ENCODE results near the gene PLEKHG3. TPM values are rescaled to one million over a fixed set of nuclear protein-coding genes. Genes with fewer than 3 reads are reported as not detected.

PLEKHG3 gene
- total RNA-seq, 1 experiment from 2014 or later, result 75.3 TPM

DNA sequence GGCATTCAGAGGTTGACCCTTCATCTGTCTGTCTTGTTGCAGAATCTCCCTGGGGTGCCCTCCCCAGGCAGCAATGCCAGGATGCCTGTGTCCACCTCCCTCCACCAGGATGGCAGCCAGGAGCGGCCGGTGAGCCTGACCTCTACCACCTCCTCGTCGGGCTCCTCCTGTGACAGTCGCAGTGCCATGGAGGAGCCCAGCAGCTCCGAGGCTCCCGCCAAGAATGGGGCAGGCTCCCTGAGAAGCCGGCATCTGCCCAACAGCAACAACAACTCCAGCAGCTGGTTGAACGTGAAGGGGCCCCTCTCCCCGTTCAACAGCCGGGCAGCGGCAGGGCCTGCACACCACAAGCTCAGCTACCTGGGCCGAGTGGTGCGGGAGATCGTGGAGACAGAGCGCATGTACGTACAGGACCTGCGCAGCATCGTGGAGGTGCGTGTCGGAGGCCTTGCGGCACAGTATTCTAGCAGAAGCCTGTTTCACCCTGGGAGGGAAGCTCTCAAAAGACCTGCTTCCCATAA lies 23.4 kb downstream of the PLEKHG3 start:
- Mint-ChIP-seq H3K27me3 (ENCODE audit: low read depth) (no peaks in the 10 kb centered on the region), H3K4me3 (no peak overlapping the region), H3K27ac (peak overlapping the region; percentile 49), H3K36me3 (peaks cover 36% of the 10 kb centered on the region), H3K4me1 (peaks cover 46% of the 10 kb centered on the region), H3K9me3 (no peaks in the 10 kb centered on the region)
- DNase-seq (ENCODE audit: low spot score) (peak; percentile 7), ATAC-seq (no peak)
- TF ChIP-seq, protein P1, sequence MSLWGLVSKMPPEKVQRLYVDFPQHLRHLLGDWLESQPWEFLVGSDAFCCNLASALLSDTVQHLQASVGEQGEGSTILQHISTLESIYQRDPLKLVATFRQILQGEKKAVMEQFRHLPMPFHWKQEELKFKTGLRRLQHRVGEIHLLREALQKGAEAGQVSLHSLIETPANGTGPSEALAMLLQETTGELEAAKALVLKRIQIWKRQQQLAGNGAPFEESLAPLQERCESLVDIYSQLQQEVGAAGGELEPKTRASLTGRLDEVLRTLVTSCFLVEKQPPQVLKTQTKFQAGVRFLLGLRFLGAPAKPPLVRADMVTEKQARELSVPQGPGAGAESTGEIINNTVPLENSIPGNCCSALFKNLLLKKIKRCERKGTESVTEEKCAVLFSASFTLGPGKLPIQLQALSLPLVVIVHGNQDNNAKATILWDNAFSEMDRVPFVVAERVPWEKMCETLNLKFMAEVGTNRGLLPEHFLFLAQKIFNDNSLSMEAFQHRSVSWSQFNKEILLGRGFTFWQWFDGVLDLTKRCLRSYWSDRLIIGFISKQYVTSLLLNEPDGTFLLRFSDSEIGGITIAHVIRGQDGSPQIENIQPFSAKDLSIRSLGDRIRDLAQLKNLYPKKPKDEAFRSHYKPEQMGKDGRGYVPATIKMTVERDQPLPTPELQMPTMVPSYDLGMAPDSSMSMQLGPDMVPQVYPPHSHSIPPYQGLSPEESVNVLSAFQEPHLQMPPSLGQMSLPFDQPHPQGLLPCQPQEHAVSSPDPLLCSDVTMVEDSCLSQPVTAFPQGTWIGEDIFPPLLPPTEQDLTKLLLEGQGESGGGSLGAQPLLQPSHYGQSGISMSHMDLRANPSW (CRISPR knock-in tag; conservative IDR thresholded peaks at IDR 0.05; ENCODE audit: low read depth), result no peak
- TF ChIP-seq GRHL2 (CRISPR knock-in tag; IDR thresholded peaks at IDR 0.05; ENCODE audit: insufficient replicate concordance, severe bottlenecking) (no peak), MYBL2 (CRISPR knock-in tag; IDR thresholded peaks at IDR 0.05) (no peak), CREM (CRISPR knock-in tag; IDR thresholded peaks at IDR 0.05) (no peak), ZNF425 (CRISPR knock-in tag; conservative IDR thresholded peaks at IDR 0.05) (no peak), PRDM15 (CRISPR knock-in tag; IDR thresholded peaks at IDR 0.05) (no peak), USF2 (CRISPR knock-in tag; IDR thresholded peaks at IDR 0.05) (no peak), ZNF423 (CRISPR knock-in tag; IDR thresholded peaks at IDR 0.05) (no peak), FOXP4 (CRISPR knock-in tag; IDR thresholded peaks at IDR 0.05) (no peak), FOXJ3 (CRISPR knock-in tag; IDR thresholded peaks at IDR 0.05; ENCODE audit: borderline replicate concordance) (no peak), CREB1 (CRISPR knock-in tag; IDR thresholded peaks at IDR 0.05) (no peak)
- TF ChIP-seq, protein P2, sequence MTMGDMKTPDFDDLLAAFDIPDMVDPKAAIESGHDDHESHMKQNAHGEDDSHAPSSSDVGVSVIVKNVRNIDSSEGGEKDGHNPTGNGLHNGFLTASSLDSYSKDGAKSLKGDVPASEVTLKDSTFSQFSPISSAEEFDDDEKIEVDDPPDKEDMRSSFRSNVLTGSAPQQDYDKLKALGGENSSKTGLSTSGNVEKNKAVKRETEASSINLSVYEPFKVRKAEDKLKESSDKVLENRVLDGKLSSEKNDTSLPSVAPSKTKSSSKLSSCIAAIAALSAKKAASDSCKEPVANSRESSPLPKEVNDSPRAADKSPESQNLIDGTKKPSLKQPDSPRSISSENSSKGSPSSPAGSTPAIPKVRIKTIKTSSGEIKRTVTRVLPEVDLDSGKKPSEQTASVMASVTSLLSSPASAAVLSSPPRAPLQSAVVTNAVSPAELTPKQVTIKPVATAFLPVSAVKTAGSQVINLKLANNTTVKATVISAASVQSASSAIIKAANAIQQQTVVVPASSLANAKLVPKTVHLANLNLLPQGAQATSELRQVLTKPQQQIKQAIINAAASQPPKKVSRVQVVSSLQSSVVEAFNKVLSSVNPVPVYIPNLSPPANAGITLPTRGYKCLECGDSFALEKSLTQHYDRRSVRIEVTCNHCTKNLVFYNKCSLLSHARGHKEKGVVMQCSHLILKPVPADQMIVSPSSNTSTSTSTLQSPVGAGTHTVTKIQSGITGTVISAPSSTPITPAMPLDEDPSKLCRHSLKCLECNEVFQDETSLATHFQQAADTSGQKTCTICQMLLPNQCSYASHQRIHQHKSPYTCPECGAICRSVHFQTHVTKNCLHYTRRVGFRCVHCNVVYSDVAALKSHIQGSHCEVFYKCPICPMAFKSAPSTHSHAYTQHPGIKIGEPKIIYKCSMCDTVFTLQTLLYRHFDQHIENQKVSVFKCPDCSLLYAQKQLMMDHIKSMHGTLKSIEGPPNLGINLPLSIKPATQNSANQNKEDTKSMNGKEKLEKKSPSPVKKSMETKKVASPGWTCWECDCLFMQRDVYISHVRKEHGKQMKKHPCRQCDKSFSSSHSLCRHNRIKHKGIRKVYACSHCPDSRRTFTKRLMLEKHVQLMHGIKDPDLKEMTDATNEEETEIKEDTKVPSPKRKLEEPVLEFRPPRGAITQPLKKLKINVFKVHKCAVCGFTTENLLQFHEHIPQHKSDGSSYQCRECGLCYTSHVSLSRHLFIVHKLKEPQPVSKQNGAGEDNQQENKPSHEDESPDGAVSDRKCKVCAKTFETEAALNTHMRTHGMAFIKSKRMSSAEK (CRISPR knock-in tag; IDR thresholded peaks at IDR 0.05; ENCODE audit: borderline replicate concordance), result no peak
- POLR2A ChIA-PET, result interaction anchor here (1.1 kb wide), 1 partner anchor 21 kb away, joined by 3 read pairs; no protein-coding TSS in a partner anchor
- CTCF ChIA-PET, result no interaction called here

Measured in WTC11 (cell line).